HG03457 (cell line): ENCODE data around the gene NOC4L.

ENCODE experiments used
- ATAC-seq: cut with Tn5 transposase; IDR thresholded peaks from one replicate; pipeline ENCODE4 v1.9.1; 2021; ENCODE audit warnings: moderate number of reproducible peaks; ENCODE audit not compliant: unreplicated experiment

NOC4L gene

GRCh38 chr12:132155771-132156572, 11.7 kb downstream of the NOC4L start:
- no peak for ATAC-seq

GRCh38 chr12:132156573-132157325, 12.5 kb downstream of the NOC4L start:
- ATAC-seq = no peak

- no peak for ATAC-seq
These were observed 13.6 kb downstream of the NOC4L start for GRCh38 chr12:132157733-132158409.

- no peak for ATAC-seq
These were observed 14.7 kb downstream of the NOC4L start for GRCh38 chr12:132158677-132159554.

GRCh38 chr12:132159555-132160003, 15.3 kb downstream of the NOC4L start:
- no peak for ATAC-seq

GRCh38 chr12:132160016-132160415, 15.8 kb downstream of the NOC4L start:
- no peak for ATAC-seq

GRCh38 chr12:132160601-132161035, 16.4 kb downstream of the NOC4L start:
- ATAC-seq = no peak

GRCh38 chr12:132161036-132161781, 17.0 kb downstream of the NOC4L start:
- no peak for ATAC-seq

- no peak for ATAC-seq
These were observed 17.7 kb downstream of the NOC4L start for GRCh38 chr12:132161796-132162507.

- no peak for ATAC-seq
These were observed 18.3 kb downstream of the NOC4L start for GRCh38 chr12:132162508-132163031.

GRCh38 chr12:132163041-132163910, 19.0 kb downstream of the NOC4L start:
- ATAC-seq = no peak

- no peak for ATAC-seq
These were observed 19.6 kb downstream of the NOC4L start for GRCh38 chr12:132163911-132164288.

- ATAC-seq = no peak
These were observed 20.2 kb downstream of the NOC4L start for GRCh38 chr12:132164426-132164825.

GRCh38 chr12:132165584-132165983, 21.3 kb downstream of the NOC4L start:
- no peak for ATAC-seq

- no peak for ATAC-seq
These were observed 21.8 kb downstream of the NOC4L start for GRCh38 chr12:132166093-132166492.

GRCh38 chr12:132166801-132167591, 22.7 kb downstream of the NOC4L start:
- no peak for ATAC-seq

GRCh38 chr12:132167611-132168310, 23.5 kb downstream of the NOC4L start:
- no peak for ATAC-seq
